Naive thymus-derived CD8-positive, alpha-beta T cell (primary cell): ENCODE results near the gene CLK4. TPM values are rescaled to one million over a fixed set of nuclear protein-coding genes. Genes with fewer than 3 reads are reported as not detected.
A peak's percentile ranks its signal among the peaks of the same experiment; 100 is the strongest.
"Not testable (repeated sequence)": the region's sequence is repeated elsewhere in the genome, so short reads cannot be mapped to it uniquely, and the experiment has no call there.

Experiments
- ATAC-seq, 2 donors: fragments of 150-1000 bp; cut with Tn5 transposase in 1 of 2; sonication (Bioruptor Pico), chemical (Tn5 transposase) in 1 of 2; 1 replicate in 1 of 2; 2 replicates in 1 of 2; pipeline ENCODE4 v1.10.0; 2021; ENCODE audit warnings: mild to moderate bottlenecking in 2 of 2, moderate library complexity in 2 of 2
- POLR2A ChIA-PET: fragments of 350-600 bp; sonication (Branson Sonifier 250); formaldehyde crosslinking; loops from one replicate; lab custom pipeline; 2021; ENCODE audit warnings: antibody characterized with exemption; lab: Charles Lee
- DNase-seq, 10 donors: peaks; one replicate each; pipeline versions ENCODE4 v3.0.0 to v3.0.0-alpha.2; 2020 to 2022
- H3K27ac Mint-ChIP-seq, 10 donors: one replicate each; pipeline ENCODE4 v1.8.0; 2020 to 2022; ENCODE audit warnings: mild to moderate bottlenecking in 10 of 10, mixed read lengths in 10 of 10, moderate library complexity in 4 of 10, inconsistent platforms in 1 of 10
- H3K27me3 Mint-ChIP-seq, 5 donors: one replicate each; pipeline ENCODE4 v1.8.0; 2021 to 2022; ENCODE audit warnings: mixed read lengths in 5 of 5
- H3K36me3 Mint-ChIP-seq, 3 donors: one replicate each; pipeline ENCODE4 v1.8.0; 2020 to 2022; ENCODE audit warnings: mixed read lengths in 3 of 3, mild to moderate bottlenecking in 2 of 3, inconsistent platforms in 1 of 3
- H3K4me1 Mint-ChIP-seq, 4 donors: one replicate each; pipeline ENCODE4 v1.8.0; 2021 to 2022; ENCODE audit warnings: mixed read lengths in 4 of 4
- H3K4me3 Mint-ChIP-seq, 10 donors: one replicate each; pipeline ENCODE4 v1.8.0; 2020 to 2022; ENCODE audit warnings: mild to moderate bottlenecking in 10 of 10, mixed read lengths in 10 of 10, moderate library complexity in 6 of 10, inconsistent platforms in 1 of 10
- H3K9me3 Mint-ChIP-seq, 9 donors: one replicate each; pipeline ENCODE4 v1.8.0; 2020 to 2022; ENCODE audit warnings: mixed read lengths in 9 of 9, mild to moderate bottlenecking in 3 of 9, inconsistent platforms in 1 of 9, moderate library complexity in 1 of 9
- polyA plus RNA-seq, 3 donors: library from polyadenylated mRNA; unstranded; fragments of 300-500 nt; fragmentation: Illumina TruSeq; gene quantifications; one replicate each; pipeline ENCODE4 v1.2.3, GENCODE V29; 2021
- total RNA-seq, 8 experiments: library from RNA in 2 of 8; stranded (reverse) in 2 of 8; gene quantifications; one replicate each; pipeline ENCODE4 v1.2.3 and lab custom pipeline; 2021 to 2026

Gene CLK4
- total and polyA plus RNA-seq, 5 experiments from 2014 or later, result 14.5 to 105 (median 18.7) TPM

GRCh38 chr5:178595150-178595549, 31.7 kb downstream of the CLK4 start:
- Mint-ChIP-seq H3K27me3 (peaks cover 0 to 10% (median 1%) of the 10 kb centered on the region in 5 donors), H3K4me3 (no peak overlapping the region), H3K36me3 (peaks cover 11 to 20% (median 18%) of the 10 kb centered on the region in 3 donors), H3K4me1 (peaks cover 2 to 14% (median 8%) of the 10 kb centered on the region in 4 donors), H3K27ac (no peak overlapping the region), H3K9me3 (peaks cover 8 to 38% (median 22%) of the 10 kb centered on the region in 9 donors)
- DNase-seq (no peak), ATAC-seq (no peak)
- POLR2A ChIA-PET, result no interaction called here

GRCh38 chr5:178590924-178591423, 35.9 kb downstream of the CLK4 start:
- peaks cover 2 to 25% (median 14%) of the 10 kb centered on the region in 3 donors for H3K36me3 Mint-ChIP-seq
- H3K27ac Mint-ChIP-seq, result no peak overlapping the region
- H3K4me1 Mint-ChIP-seq, result peaks cover 3 to 14% (median 12%) of the 10 kb centered on the region in 4 donors
- no peak for DNase-seq
- POLR2A ChIA-PET, result no interaction called here
- peak overlapping the region; percentile 76 to 92 (median 85) for H3K4me3 Mint-ChIP-seq
- ATAC-seq, result no peak
- peaks cover 27 to 39% (median 35%) of the 10 kb centered on the region in 5 donors for H3K27me3 Mint-ChIP-seq
- H3K9me3 Mint-ChIP-seq, result peaks cover 7 to 23% (median 19%) of the 10 kb centered on the region in 9 donors

GRCh38 chr5:178590141-178590923, 36.5 kb downstream of the CLK4 start, which contains the start of gene COL23A1:
COL23A1 (minus strand) TSS chr5:178590393.
- Mint-ChIP-seq H3K36me3 (peaks cover 2 to 20% (median 14%) of the 10 kb centered on the region in 3 donors), H3K4me3 (peak within 1 kb of the TSS; percentile 76 to 92 (median 85)), H3K9me3 (peaks cover 6 to 19% (median 14%) of the 10 kb centered on the region in 9 donors), H3K4me1 (peaks cover 3 to 14% (median 12%) of the 10 kb centered on the region in 4 donors), H3K27me3 (peaks cover 31 to 41% (median 39%) of the 10 kb centered on the region in 5 donors), H3K27ac (peak within 1 kb of the TSS in 1 of 10 donors; percentile 40)
- DNase-seq, result peak; percentile 15 to 80 (median 49)
- POLR2A ChIA-PET, result no interaction called here
- peak; percentile 86 to 91 for ATAC-seq

GRCh38 chr5:178589180-178590140, 37.4 kb downstream of the CLK4 start:
- POLR2A ChIA-PET, result no interaction called here
- peaks cover 0 to 12% (median 5%) of the 10 kb centered on the region in 3 donors for H3K36me3 Mint-ChIP-seq
- peaks cover 2 to 14% (median 12%) of the 10 kb centered on the region in 4 donors for H3K4me1 Mint-ChIP-seq
- ATAC-seq, result no peak
- DNase-seq, result peak in 4 of 10 donors; percentile 5 to 31 (median 20)
- peak overlapping the region; percentile 60 to 85 (median 65) for H3K4me3 Mint-ChIP-seq
- H3K9me3 Mint-ChIP-seq, result peaks cover 0 to 10% (median 6%) of the 10 kb centered on the region in 9 donors
- H3K27me3 Mint-ChIP-seq, result peaks cover 32 to 42% (median 39%) of the 10 kb centered on the region in 5 donors
- peak overlapping the region in 1 of 10 donors; percentile 40 for H3K27ac Mint-ChIP-seq

- ATAC-seq, result no peak
- H3K36me3 Mint-ChIP-seq, result peaks cover 0 to 6% (median 0%) of the 10 kb centered on the region in 3 donors
- peak overlapping the region; percentile 60 to 85 (median 65) for H3K4me3 Mint-ChIP-seq
- POLR2A ChIA-PET, result no interaction called here
- peaks cover 0 to 5% (median 0%) of the 10 kb centered on the region in 9 donors for H3K9me3 Mint-ChIP-seq
- peaks cover 32 to 42% (median 39%) of the 10 kb centered on the region in 5 donors for H3K27me3 Mint-ChIP-seq
- DNase-seq, result no peak
- H3K27ac Mint-ChIP-seq, result no peak overlapping the region
- peaks cover 2 to 14% (median 12%) of the 10 kb centered on the region in 4 donors for H3K4me1 Mint-ChIP-seq
These were observed 38.1 kb downstream of the CLK4 start for GRCh38 chr5:178588769-178589168.

- DNase-seq (no peak), ATAC-seq (no peak)
- POLR2A ChIA-PET, result no interaction called here
- H3K27me3 Mint-ChIP-seq, result peaks cover 35 to 42% (median 39%) of the 10 kb centered on the region in 5 donors
- H3K36me3 Mint-ChIP-seq, result peaks cover 0 to 6% (median 0%) of the 10 kb centered on the region in 3 donors
- no peak overlapping the region for H3K27ac Mint-ChIP-seq
- peak overlapping the region in 9 of 10 donors; percentile 5 to 85 (median 64) for H3K4me3 Mint-ChIP-seq
- H3K4me1 Mint-ChIP-seq, result peaks cover 2 to 14% (median 12%) of the 10 kb centered on the region in 4 donors
- H3K9me3 Mint-ChIP-seq, result peaks cover 0 to under 1% (median 0%) of the 10 kb centered on the region in 9 donors
These were observed 38.9 kb downstream of the CLK4 start for GRCh38 chr5:178587763-178588611.

- H3K36me3 Mint-ChIP-seq, result peaks cover 0 to 6% (median 0%) of the 10 kb centered on the region in 3 donors
- H3K4me3 Mint-ChIP-seq, result no peak overlapping the region
- POLR2A ChIA-PET, result interaction anchor here (0.6 kb wide), 1 partner anchor 308 kb away, joined by 4 read pairs; no protein-coding TSS in a partner anchor
- peaks cover 2 to 12% (median 11%) of the 10 kb centered on the region in 4 donors for H3K4me1 Mint-ChIP-seq
- ATAC-seq (no peak), DNase-seq (no peak)
- H3K9me3 Mint-ChIP-seq, result no peaks in the 10 kb centered on the region
- H3K27me3 Mint-ChIP-seq, result peaks cover 35 to 50% (median 41%) of the 10 kb centered on the region in 5 donors
- H3K27ac Mint-ChIP-seq, result no peak overlapping the region
These were observed 40.5 kb downstream of the CLK4 start for GRCh38 chr5:178586396-178586795.

- H3K36me3 Mint-ChIP-seq, H3K4me3 Mint-ChIP-seq, H3K27ac Mint-ChIP-seq, H3K4me1 Mint-ChIP-seq, POLR2A ChIA-PET, H3K9me3 Mint-ChIP-seq: not testable (repeated sequence)
- peaks cover 31 to 51% (median 37%) of the 10 kb centered on the region in 5 donors for H3K27me3 Mint-ChIP-seq
- DNase-seq (peak in 5 of 10 donors; percentile 8 to 53 (median 13)), ATAC-seq (peak in 1 of 2 donors; percentile 15)
These were observed 41.4 kb downstream of the CLK4 start for GRCh38 chr5:178585421-178585820.

- POLR2A ChIA-PET, result no interaction called here
- Mint-ChIP-seq H3K36me3 (peaks cover 0 to 6% (median 0%) of the 10 kb centered on the region in 3 donors), H3K9me3 (no peaks in the 10 kb centered on the region), H3K4me1 (peaks cover 0 to 2% (median under 1%) of the 10 kb centered on the region in 4 donors), H3K27me3 (peaks cover 27 to 51% (median 36%) of the 10 kb centered on the region in 5 donors), H3K4me3 (no peak overlapping the region), H3K27ac (no peak overlapping the region)
- no peak for ATAC-seq
- no peak for DNase-seq
These were observed 43.6 kb downstream of the CLK4 start for GRCh38 chr5:178583279-178583678.

- peaks cover 21 to 47% (median 31%) of the 10 kb centered on the region in 5 donors for H3K27me3 Mint-ChIP-seq
- peaks cover 0 to 6% (median 0%) of the 10 kb centered on the region in 3 donors for H3K36me3 Mint-ChIP-seq
- H3K27ac Mint-ChIP-seq, result no peak overlapping the region
- no peaks in the 10 kb centered on the region for H3K4me1 Mint-ChIP-seq
- no peak for ATAC-seq
- POLR2A ChIA-PET, result no interaction called here
- H3K9me3 Mint-ChIP-seq, result no peaks in the 10 kb centered on the region
- H3K4me3 Mint-ChIP-seq, result no peak overlapping the region
- no peak for DNase-seq
These were observed 44.6 kb downstream of the CLK4 start for GRCh38 chr5:178582291-178582690.

GRCh38 chr5:178581621-178582020, 45.2 kb downstream of the CLK4 start:
- no peak for DNase-seq
- Mint-ChIP-seq H3K27ac (no peak overlapping the region), H3K36me3 (peaks cover 0 to 2% (median 0%) of the 10 kb centered on the region in 3 donors), H3K4me1 (no peaks in the 10 kb centered on the region), H3K4me3 (no peak overlapping the region), H3K27me3 (peaks cover 17 to 45% (median 26%) of the 10 kb centered on the region in 5 donors), H3K9me3 (no peaks in the 10 kb centered on the region)
- no peak for ATAC-seq
- POLR2A ChIA-PET, result no interaction called here
